GM19468 (cell line): Measurements from ENCODE around the gene SLC26A9.
"Not testable (repeated sequence)": the region's sequence is repeated elsewhere in the genome, so short reads cannot be mapped to it uniquely, and the experiment has no call there.

ENCODE experiments used
- ATAC-seq: cut with Tn5 transposase; IDR thresholded peaks from one replicate; pipeline ENCODE4 v1.9.1; 2021; ENCODE audit warnings: mild to moderate bottlenecking, moderate library complexity, moderate number of reproducible peaks; ENCODE audit not compliant: unreplicated experiment; ENCODE audit errors: extremely low read depth

The SLC26A9 gene

GRCh38 chr1:205913451-205914154 is 29.7 kb downstream of the SLC26A9 start:
- ATAC-seq, result no peak

- ATAC-seq, result no peak
These were observed 35.5 kb downstream of the SLC26A9 start for GRCh38 chr1:205907794-205908193.

GRCh38 chr1:205905095-205905494 is 38.2 kb downstream of the SLC26A9 start:
- ATAC-seq, result not testable (repeated sequence)

GRCh38 chr1:205896351-205896750 is 46.9 kb downstream of the SLC26A9 start:
- ATAC-seq, result no peak

GRCh38 chr1:205894119-205894518 is 49.1 kb downstream of the SLC26A9 start:
- ATAC-seq, result not testable (repeated sequence)

GRCh38 chr1:205892175-205892574 is 51.1 kb downstream of the SLC26A9 start:
- not testable (repeated sequence) for ATAC-seq

- ATAC-seq, result not testable (repeated sequence)
These were observed 51.8 kb downstream of the SLC26A9 start for GRCh38 chr1:205891481-205891880.

GRCh38 chr1:205890631-205891030 is 52.6 kb downstream of the SLC26A9 start:
- ATAC-seq, result not testable (repeated sequence)

GRCh38 chr1:205889706-205890105 is 53.5 kb downstream of the SLC26A9 start:
- ATAC-seq, result not testable (repeated sequence)

GRCh38 chr1:205889006-205889405 is 54.2 kb downstream of the SLC26A9 start:
- not testable (repeated sequence) for ATAC-seq

- ATAC-seq, result no peak
These were observed 59.5 kb downstream of the SLC26A9 start for GRCh38 chr1:205883792-205884191.

GRCh38 chr1:205880923-205881322 is 62.3 kb downstream of the SLC26A9 start:
- no peak for ATAC-seq

- ATAC-seq, result no peak
These were observed 63.3 kb downstream of the SLC26A9 start for GRCh38 chr1:205879974-205880373.

- no peak for ATAC-seq
These were observed 65.2 kb downstream of the SLC26A9 start for GRCh38 chr1:205878026-205878425.

GRCh38 chr1:205873148-205873547 is 70.1 kb downstream of the SLC26A9 start:
- not testable (repeated sequence) for ATAC-seq

- ATAC-seq, result no peak
These were observed 73.0 kb downstream of the SLC26A9 start for GRCh38 chr1:205870236-205870635.
